KOPT-K1 (cell line): Measurements from ENCODE around the gene IGSF21.

Source experiments
- H3K27ac ChIP-seq: fragments of 200-600 bp; sonication (generic); 2 replicates; pipeline ENCODE4 v1.5.1; 2016; ENCODE audit warnings: antibody characterized with exemption, mild to moderate bottlenecking, low read depth, low read length; ENCODE audit not compliant: poor library complexity, severe bottlenecking
- H3K36me3 ChIP-seq: fragments of 200-600 bp; sonication (generic); 2 replicates; pipeline ENCODE4 v1.5.1; 2017; ENCODE audit warnings: antibody characterized with exemption, mild to moderate bottlenecking, low read length, moderate library complexity; ENCODE audit not compliant: insufficient read depth
- H3K9me3 ChIP-seq: fragments of 200-600 bp; sonication (generic); 2 replicates; pipeline ENCODE4 v1.5.1; 2017; ENCODE audit warnings: antibody characterized with exemption, low read length, mild to moderate bottlenecking; ENCODE audit not compliant: insufficient read depth, poor library complexity, severe bottlenecking

Gene IGSF21

GRCh38 chr1:18121072-18121820, 13.6 kb downstream of the IGSF21 start:
- Histone ChIP-seq H3K27ac (no peak overlapping the region), H3K9me3 (no peaks in the 10 kb centered on the region), H3K36me3 (no peaks in the 10 kb centered on the region)

- Histone ChIP-seq H3K36me3 (no peaks in the 10 kb centered on the region), H3K27ac (no peak overlapping the region), H3K9me3 (no peaks in the 10 kb centered on the region)
Observed at GRCh38 chr1:18123467-18123992, 15.9 kb downstream of the IGSF21 start.

- H3K36me3 ChIP-seq: no peaks in the 10 kb centered on the region
- no peak overlapping the region for H3K27ac ChIP-seq
- no peaks in the 10 kb centered on the region for H3K9me3 ChIP-seq
Observed at GRCh38 chr1:18124977-18125376, 17.4 kb downstream of the IGSF21 start.

- H3K36me3 ChIP-seq: no peaks in the 10 kb centered on the region
- H3K27ac ChIP-seq: no peak overlapping the region
- no peaks in the 10 kb centered on the region for H3K9me3 ChIP-seq
Observed at GRCh38 chr1:18126616-18127015, 19.0 kb downstream of the IGSF21 start.

GRCh38 chr1:18128298-18128697, 20.7 kb downstream of the IGSF21 start:
- Histone ChIP-seq H3K36me3 (no peaks in the 10 kb centered on the region), H3K9me3 (no peaks in the 10 kb centered on the region), H3K27ac (no peak overlapping the region)

- no peaks in the 10 kb centered on the region for H3K9me3 ChIP-seq
- no peaks in the 10 kb centered on the region for H3K36me3 ChIP-seq
- H3K27ac ChIP-seq: no peak overlapping the region
Observed at GRCh38 chr1:18130356-18130755, 22.8 kb downstream of the IGSF21 start.

- no peak overlapping the region for H3K27ac ChIP-seq
- no peaks in the 10 kb centered on the region for H3K9me3 ChIP-seq
- H3K36me3 ChIP-seq: no peaks in the 10 kb centered on the region
Observed at GRCh38 chr1:18132022-18132710, 24.6 kb downstream of the IGSF21 start.

- no peaks in the 10 kb centered on the region for H3K36me3 ChIP-seq
- H3K9me3 ChIP-seq: no peaks in the 10 kb centered on the region
- H3K27ac ChIP-seq: no peak overlapping the region
Observed at GRCh38 chr1:18132711-18133541, 25.3 kb downstream of the IGSF21 start.

- H3K9me3 ChIP-seq: no peaks in the 10 kb centered on the region
- H3K36me3 ChIP-seq: no peaks in the 10 kb centered on the region
- no peak overlapping the region for H3K27ac ChIP-seq
Observed at GRCh38 chr1:18134324-18135046, 26.9 kb downstream of the IGSF21 start.

GRCh38 chr1:18137759-18138345, 30.3 kb downstream of the IGSF21 start:
- no peaks in the 10 kb centered on the region for H3K9me3 ChIP-seq
- no peaks in the 10 kb centered on the region for H3K36me3 ChIP-seq
- H3K27ac ChIP-seq: no peak overlapping the region

GRCh38 chr1:18139198-18139981, 31.8 kb downstream of the IGSF21 start:
- no peak overlapping the region for H3K27ac ChIP-seq
- H3K36me3 ChIP-seq: no peaks in the 10 kb centered on the region
- no peaks in the 10 kb centered on the region for H3K9me3 ChIP-seq

- Histone ChIP-seq H3K27ac (no peak overlapping the region), H3K36me3 (no peaks in the 10 kb centered on the region), H3K9me3 (no peaks in the 10 kb centered on the region)
Observed at GRCh38 chr1:18140411-18140810, 32.8 kb downstream of the IGSF21 start.

- Histone ChIP-seq H3K27ac (no peak overlapping the region), H3K9me3 (no peaks in the 10 kb centered on the region), H3K36me3 (no peaks in the 10 kb centered on the region)
Observed at GRCh38 chr1:18141661-18142060, 34.1 kb downstream of the IGSF21 start.

- H3K27ac ChIP-seq: no peak overlapping the region
- H3K36me3 ChIP-seq: no peaks in the 10 kb centered on the region
- no peaks in the 10 kb centered on the region for H3K9me3 ChIP-seq
Observed at GRCh38 chr1:18142471-18142870, 34.9 kb downstream of the IGSF21 start.
